Psoas muscle (tissue), 8 donors: ENCODE measurements around the gene VSX1. TPM values are rescaled to one million over a fixed set of nuclear protein-coding genes. Genes with fewer than 3 reads are reported as not detected.

ENCODE experiments used
- ATAC-seq, 4 donors: fragments of 200-7000 bp; cut with Tn5 transposase; one replicate each; pipeline ENCODE4 v1.9.1; 2020; ENCODE audit warnings: moderate library complexity in 3 of 4, mild to moderate bottlenecking in 2 of 4
- DNase-seq, 2 donors: peaks; one replicate each; pipeline ENCODE4 v3.0.0-alpha.2; 2020
- H3K27ac ChIP-seq: fragments of 200-600 bp; one replicate; pipeline ENCODE4 v1.8.0; 2022
- H3K27me3 ChIP-seq, 3 donors: fragments of 200-600 bp in 1 of 3; one replicate each; pipeline versions ENCODE4 v1.6.1 to v1.8.0; 2013 to 2022; ENCODE audit warnings: low read length in 2 of 3, mild to moderate bottlenecking in 2 of 3, moderate library complexity in 1 of 3; ENCODE audit not compliant: insufficient read depth in 3 of 3
- H3K36me3 ChIP-seq, 2 donors: fragments of 200-600 bp in 1 of 2; one replicate each; pipeline versions ENCODE4 v1.6.1 to v1.8.0; 2013 to 2022; ENCODE audit warnings: low read depth in 1 of 2, mild to moderate bottlenecking in 1 of 2, moderate library complexity in 1 of 2; ENCODE audit not compliant: insufficient read depth in 1 of 2
- H3K4me1 ChIP-seq: fragments of 200-600 bp; one replicate; pipeline ENCODE4 v1.8.0; 2022
- H3K4me3 ChIP-seq: fragments of 200-600 bp; one replicate; pipeline ENCODE4 v1.8.0; 2022; ENCODE audit warnings: mild to moderate bottlenecking
- H3K9me3 ChIP-seq: fragments of 200-600 bp; one replicate; pipeline ENCODE4 v1.8.0; 2022
- CTCF ChIP-seq: fragments of 200-600 bp; IDR thresholded peaks from one replicate; pipeline ENCODE4 v1.8.0; 2022; ENCODE audit warnings: antibody characterized with exemption
- WGBS, 3 donors: extraction: QIAGEN DNeasy Blood & Tissue Kit; methylation state at CpG; one replicate each; pipeline versions ENCODE4 v1.1.6 to v1.1.7; 2013; 5-methylcytosine and 5-hydroxymethylcytosine counted together
- intact Hi-C, 2 donors: fragments of 100-400 bp; cut with DNase I; formaldehyde crosslinking; loops; one replicate each; pipeline versions ENCODE4 v1.11.0 to v1.14.2; 2022
- polyA plus RNA-seq, 3 donors: library from polyadenylated mRNA; stranded (reverse); fragments of 200-250 nt; gene quantifications; one replicate each; pipeline ENCODE4 v1.2.3, GENCODE V29; 2013
- total RNA-seq, 4 donors: library from RNA; stranded (reverse); fragmentation: NEBNext Ultra II Directional in 2 of 4; extraction: Animal tissue kit (Norgen Biotek cat#: 25700) in 2 of 4; gene quantifications; one replicate each; pipeline versions ENCODE4 v1.2.1 to v1.2.4, GENCODE V29; 2021 to 2023
- donor health status: healthy with polysubstance abuse.
- donor health status: DM: no; HTN: no; CAD: no; lungs with moderate emphysema.
- donor health status: Bipolar disorder and iron deficiency.
- donor health status: healthy.
- donor health status: DM: yes; HTN: yes; CAD: no.
- donor health status: DM: no; HTN: no; CAD: no.
- donor health status: DM: no; HTN: no; CAD: no.
- donor health status: DM: yes; HTN: yes; CAD: no.

The VSX1 gene
- total and polyA plus RNA-seq, 7 donors = 0.04 to 0.52 (median 0.24) TPM; not detected in 1

- Histone ChIP-seq H3K36me3 (no peaks in the 10 kb centered on the region), H3K4me1 (peaks cover 3% of the 10 kb centered on the region), H3K9me3 (no peaks in the 10 kb centered on the region), H3K27me3 (peaks cover 0 to 2% (median 0%) of the 10 kb centered on the region in 3 donors), H3K4me3 (no peak overlapping the region), H3K27ac (no peak overlapping the region)
- peak in 1 of 2 donors; percentile 14 for DNase-seq
- intact Hi-C loops = no loop called here
- no peak for TF ChIP-seq CTCF
- 89 to 94% (median 91%) methylated on average over 2 of the region's 2 CpGs for WGBS, 3 donors
- ATAC-seq = no peak
These were observed 18.0 kb downstream of the VSX1 start for GRCh38 chr20:25063981-25064380.

- Histone ChIP-seq H3K27me3 (peaks cover 0 to 2% (median 0%) of the 10 kb centered on the region in 3 donors), H3K27ac (no peak overlapping the region), H3K36me3 (no peaks in the 10 kb centered on the region), H3K9me3 (no peaks in the 10 kb centered on the region), H3K4me1 (peaks cover 3% of the 10 kb centered on the region), H3K4me3 (no peak overlapping the region)
- 81 to 88% (median 82%) methylated on average over 11 of the region's 11 CpGs for WGBS, 3 donors
- ATAC-seq (no peak), DNase-seq (peak in 1 of 2 donors; percentile 33)
- no peak for TF ChIP-seq CTCF
- intact Hi-C loops = no loop called here
These were observed 18.4 kb downstream of the VSX1 start for GRCh38 chr20:25063546-25063945.

GRCh38 chr20:25062841-25063240, 19.1 kb downstream of the VSX1 start:
- Histone ChIP-seq H3K36me3 (no peaks in the 10 kb centered on the region), H3K27ac (no peak overlapping the region), H3K4me1 (peaks cover 3% of the 10 kb centered on the region), H3K27me3 (peaks cover 0 to 2% (median 0%) of the 10 kb centered on the region in 3 donors), H3K4me3 (no peak overlapping the region), H3K9me3 (no peaks in the 10 kb centered on the region)
- no peak for TF ChIP-seq CTCF
- ATAC-seq (no peak), DNase-seq (peak in 1 of 2 donors; percentile 6)
- intact Hi-C loops = no loop called here
- 83 to 86% (median 85%) methylated on average over 7 of the region's 7 CpGs for WGBS, 3 donors

GRCh38 chr20:25061821-25062530, 20.0 kb downstream of the VSX1 start:
- no peak for TF ChIP-seq CTCF
- intact Hi-C loops = no loop called here
- Histone ChIP-seq H3K27ac (no peak overlapping the region), H3K9me3 (no peaks in the 10 kb centered on the region), H3K27me3 (peaks cover 0 to under 1% (median 0%) of the 10 kb centered on the region in 3 donors), H3K4me3 (no peak overlapping the region), H3K4me1 (peaks cover 3% of the 10 kb centered on the region), H3K36me3 (no peaks in the 10 kb centered on the region)
- 73 to 84% (median 75%) methylated on average over 15 of the region's 15 CpGs for WGBS, 3 donors
- ATAC-seq (no peak), DNase-seq (no peak)
